KBM-7 (cell line): Measurements from ENCODE around the gene RTP3.
"Not testable (repeated sequence)": the region's sequence is repeated elsewhere in the genome, so short reads cannot be mapped to it uniquely, and the experiment has no call there.

ENCODE experiments used
- DNase-seq: peaks from one replicate; pipeline ENCODE4 v3.0.0-alpha.2; 2015
- in situ Hi-C: fragments of 300-500 bp; cut with MboI; formaldehyde crosslinking; loops from 2 replicates; pipeline ENCODE4 v1.14.3; 2020; ENCODE audit warnings: low sequenced_read_pairs, low pct_unique_long_range_greater_than_20kb, mixed read lengths

RTP3 gene

DNA sequence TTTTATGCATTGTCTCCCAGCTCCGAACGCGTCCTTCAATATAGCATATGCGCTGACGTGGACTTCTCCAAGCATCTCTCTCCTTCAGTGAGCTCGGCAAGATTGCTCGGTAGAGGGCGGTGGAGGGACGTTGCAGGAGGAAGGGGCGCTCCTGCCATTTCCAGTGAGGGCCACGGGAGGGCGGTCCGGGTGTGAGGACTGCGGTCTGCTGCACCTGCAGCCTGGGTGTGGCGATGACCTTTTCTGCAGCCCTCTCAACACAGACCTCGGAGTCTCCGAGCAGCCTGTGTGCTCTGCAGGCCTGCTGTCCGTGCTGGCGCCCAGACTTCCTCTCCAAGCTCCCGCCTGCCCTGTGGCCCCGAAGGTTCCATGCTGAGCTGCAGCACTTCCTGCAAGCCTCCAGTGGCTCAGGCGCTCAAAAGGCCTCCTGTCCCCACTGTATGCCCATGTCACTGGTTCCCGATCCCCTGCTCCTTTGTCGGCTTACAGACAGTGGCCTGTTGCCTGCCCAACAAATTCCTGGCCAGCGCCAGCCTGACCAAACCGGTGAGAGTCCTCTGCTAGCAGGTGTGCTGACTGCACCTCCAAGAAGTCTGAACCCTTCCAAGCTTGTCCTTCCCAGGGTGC is 8.9 kb upstream of the RTP3 start:
- peak; percentile 93 for DNase-seq
- in situ Hi-C loops: no loop called here

DNA sequence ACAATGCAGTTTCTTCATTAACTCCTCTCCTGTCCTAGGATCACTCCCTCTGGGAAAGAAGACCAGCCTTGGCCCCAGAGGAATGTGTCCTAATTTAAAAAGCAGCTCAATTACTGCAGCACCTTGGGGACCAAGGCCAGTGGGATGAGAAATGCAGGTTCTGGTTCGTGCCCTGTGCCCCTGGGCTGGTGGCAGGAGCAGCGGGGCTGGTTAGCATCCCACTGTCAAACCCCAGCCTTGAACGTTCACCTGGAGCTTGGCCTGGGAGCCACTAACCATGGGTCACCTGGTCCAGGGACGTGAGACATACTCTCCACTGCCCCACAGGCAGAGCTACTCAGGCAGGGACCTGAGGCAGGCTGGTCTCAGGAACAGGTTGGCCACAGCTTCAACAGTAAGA is 8.4 kb upstream of the RTP3 start:
- no peak for DNase-seq
- in situ Hi-C loops: no loop called here

DNA sequence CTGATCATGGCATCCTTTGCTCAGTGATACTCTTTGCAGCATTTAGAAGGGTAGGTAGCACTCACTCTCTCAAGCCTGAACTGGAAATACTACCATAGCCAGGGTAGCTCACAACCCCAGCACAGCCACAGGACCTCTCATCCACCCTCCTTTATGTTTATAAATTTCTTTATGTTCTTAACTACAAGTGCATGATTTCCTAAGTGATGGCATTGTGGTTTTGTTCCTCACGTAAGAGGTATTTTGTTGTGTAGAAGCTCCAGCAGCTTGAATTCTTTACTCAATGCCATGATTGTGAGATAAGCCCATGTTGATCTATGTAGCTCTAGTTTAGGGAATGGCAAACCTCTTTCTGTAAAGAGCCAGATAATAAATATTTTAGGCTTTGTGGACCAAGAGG is 7.9 kb upstream of the RTP3 start:
- no peak for DNase-seq
- in situ Hi-C loops: no loop called here

DNA sequence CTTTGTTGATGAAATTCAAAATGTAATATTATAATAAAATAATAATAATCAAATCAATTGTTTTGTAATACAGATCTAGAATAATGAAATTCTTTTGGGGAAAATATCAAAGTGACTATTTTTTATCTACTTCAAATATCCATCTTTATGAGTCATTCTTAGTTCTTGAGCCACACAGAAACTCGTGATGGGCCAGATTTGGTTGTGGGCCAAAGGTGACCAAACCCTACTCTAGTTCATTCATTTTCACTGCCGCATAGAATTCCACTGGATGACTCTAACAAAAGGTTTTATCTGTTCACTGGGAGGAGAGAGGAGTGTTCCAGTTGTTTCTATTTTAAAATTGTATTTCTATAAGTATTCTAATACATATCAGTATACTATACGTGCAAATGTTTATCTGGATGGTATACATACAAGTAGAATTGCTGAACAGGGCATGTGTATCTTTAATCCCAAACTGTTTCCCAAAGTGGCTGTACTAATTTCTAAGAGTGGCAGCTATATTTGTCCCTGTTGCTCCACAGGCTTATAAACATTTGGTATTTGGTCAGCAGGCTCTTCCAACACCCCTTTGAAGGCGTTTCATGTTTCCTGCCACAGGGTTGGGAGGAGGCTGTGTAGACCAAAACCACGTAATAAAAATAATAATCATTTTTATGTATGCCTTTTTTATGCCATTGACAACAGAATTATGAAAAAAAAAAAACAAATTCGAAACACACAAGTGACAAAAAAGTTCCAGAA is 7.3 kb upstream of the RTP3 start:
- in situ Hi-C loops: no loop called here
- DNase-seq: no peak

DNA sequence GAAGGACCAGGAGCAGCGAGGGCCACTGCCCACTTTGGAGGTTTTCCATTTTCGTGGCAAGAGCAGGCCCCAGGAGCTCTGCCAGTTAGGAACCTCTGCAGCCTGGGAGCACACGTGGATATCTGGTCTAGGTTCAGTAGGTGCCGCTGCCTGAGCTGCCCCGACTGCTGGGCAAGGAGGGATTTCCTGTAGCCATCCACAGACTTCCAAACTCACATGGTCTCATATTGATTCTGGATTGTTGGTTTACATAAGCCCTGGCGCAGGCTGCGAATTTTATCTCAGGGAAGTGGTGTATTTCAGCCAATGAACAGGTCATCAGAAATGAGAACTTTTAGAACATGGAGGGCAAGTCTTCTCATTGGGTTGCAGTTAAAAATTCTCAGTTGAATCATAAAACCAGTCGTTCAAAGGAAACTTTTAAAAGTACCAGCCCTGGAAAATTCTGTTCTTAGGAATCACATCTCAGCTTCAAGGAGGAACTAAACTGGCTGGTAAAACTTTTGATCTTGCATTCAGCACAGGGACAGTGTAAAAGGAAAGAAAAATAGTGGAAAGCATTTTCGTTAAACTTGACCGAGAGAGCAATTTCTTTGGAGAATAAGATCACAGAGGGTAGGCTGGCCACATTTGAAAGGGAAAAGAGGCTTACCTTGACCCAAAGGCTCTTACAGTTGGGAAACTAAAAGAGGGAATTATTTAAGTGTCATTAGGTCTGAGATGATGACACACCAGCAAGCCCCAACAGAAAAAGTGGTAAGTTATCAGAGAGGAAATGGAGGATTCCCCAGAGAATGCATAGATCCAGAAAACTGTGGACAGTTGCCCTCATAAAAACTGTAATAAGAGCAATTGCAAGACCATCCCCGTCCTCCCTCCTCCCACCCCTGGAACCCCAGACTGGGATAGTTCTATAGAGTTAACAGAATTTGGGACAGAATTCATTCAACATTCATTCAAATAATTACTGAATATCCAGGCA is 6.4 kb upstream of the RTP3 start:
- no peak for DNase-seq
- in situ Hi-C loops: no loop called here

DNA sequence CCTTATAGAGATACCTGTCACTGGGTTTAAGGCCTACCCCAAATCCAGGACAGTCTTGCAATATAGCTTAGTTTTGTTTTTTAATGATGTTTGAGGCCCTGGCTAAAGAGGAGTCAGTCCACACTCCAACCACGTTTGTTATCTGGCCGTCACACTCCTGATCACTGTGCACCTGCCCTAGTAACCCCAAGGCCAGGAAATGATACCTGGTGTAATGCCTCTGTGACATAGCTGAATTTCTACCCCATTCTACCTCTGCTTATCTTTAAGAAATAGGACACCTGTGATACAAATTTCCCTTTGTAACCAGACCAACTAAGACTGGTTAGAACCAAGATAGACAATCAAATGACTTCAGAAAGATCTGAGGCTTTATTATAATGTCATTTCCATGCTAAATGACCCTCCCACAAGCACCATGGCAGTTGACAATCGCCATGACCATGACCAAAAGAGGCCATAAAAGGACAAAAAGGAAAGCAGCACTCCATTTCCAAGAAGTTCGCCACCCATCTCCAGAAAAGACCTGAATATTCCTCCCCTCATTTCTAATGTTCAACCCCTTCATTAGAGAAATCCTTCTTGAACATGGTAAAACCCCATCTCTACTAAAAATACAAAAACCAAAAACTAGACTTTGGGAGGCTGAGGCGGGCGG is 4.8 kb upstream of the RTP3 start:
- in situ Hi-C loops: no loop called here
- no peak for DNase-seq

DNA sequence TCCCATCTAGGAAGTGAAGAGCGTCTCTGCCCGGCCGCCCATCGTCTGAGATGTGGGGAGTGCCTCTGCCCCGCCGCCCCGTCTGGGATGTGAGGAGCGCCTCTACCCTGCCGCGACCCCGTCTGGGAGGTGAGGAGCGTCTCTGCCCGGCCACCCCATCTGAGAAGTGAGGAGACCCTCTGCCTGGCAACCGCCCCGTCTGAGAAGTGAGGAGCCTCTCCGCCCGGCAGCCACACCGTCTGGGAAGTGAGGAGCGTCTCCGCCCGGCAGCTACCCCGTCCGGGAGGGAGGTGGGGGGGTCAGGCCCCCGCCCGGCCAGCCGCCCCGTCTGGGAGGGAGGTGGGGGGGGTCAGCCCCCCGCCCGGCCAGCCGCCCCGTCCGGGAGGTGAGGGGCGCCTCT is 3.3 kb upstream of the RTP3 start:
- in situ Hi-C loops, DNase-seq: not testable (repeated sequence)

DNA sequence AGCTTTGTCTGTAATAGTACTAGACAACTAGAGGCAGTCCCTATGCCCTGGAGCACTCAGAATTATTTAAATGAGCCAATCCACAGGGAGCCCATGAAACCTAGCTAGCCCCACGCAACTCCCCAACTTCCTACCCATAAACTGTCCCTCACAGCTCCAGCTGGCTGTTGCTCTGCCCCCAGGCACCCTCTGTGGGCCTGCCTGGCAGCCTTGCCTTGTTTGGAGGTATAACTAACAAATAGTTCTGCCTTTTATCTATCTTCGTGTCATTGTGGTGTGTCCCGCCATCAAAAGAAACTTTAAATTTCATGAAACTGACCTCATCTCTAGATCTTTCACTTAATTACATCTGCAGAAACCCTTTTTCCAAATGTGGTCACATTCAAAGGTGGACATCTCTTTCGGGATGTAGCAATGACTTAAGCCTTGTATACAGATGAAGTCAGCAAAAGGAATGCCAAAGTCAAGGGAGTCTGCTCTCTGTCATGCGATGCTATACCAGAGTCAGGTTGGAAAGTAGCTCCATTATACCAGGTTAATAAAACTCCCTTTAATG is 1.8 kb upstream of the RTP3 start:
- in situ Hi-C loops: no loop called here

DNA sequence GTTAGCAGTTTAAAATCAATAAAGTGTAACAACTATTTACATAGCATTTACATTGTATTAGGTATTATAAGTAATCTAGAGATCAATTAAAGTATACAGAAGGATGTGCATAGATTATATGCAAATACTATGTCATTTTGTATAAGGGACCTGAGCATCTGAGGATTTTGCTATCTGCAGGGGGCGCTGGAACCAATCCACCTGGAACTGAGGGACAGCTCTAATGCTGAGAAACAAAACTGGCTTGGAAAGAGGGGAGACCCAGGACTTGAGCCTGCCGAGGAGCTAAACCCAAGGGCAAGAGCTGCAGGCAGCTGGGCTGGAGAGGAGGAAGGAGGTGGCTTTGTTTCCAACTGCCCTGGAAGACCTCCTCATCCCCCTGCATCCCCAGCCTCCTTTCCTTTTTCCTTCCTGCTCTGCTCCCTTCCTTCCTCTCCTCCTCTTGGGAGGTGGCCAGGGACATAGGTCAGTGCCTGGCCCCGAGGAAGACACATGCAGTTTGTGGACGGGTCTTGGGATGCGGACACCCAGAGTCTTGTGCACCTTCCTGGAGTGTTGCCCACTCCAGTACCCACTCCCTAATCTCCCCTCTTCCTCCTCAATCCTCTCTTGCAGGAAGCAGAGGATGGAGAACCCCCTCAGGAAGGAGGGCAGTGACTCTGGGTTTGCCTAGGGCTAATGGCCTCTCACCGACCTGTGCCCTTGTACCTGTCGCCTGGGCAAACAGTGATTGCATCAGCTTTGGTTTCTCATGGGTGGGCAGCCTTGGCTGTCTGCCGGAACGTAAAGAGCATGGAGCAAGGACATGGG is 825 bp upstream of the RTP3 start:
- in situ Hi-C loops: no loop called here
- peak; percentile 28 for DNase-seq

More for the DNA sequence above, 1.8 kb upstream of the RTP3 start:
- no peak for DNase-seq

DNA sequence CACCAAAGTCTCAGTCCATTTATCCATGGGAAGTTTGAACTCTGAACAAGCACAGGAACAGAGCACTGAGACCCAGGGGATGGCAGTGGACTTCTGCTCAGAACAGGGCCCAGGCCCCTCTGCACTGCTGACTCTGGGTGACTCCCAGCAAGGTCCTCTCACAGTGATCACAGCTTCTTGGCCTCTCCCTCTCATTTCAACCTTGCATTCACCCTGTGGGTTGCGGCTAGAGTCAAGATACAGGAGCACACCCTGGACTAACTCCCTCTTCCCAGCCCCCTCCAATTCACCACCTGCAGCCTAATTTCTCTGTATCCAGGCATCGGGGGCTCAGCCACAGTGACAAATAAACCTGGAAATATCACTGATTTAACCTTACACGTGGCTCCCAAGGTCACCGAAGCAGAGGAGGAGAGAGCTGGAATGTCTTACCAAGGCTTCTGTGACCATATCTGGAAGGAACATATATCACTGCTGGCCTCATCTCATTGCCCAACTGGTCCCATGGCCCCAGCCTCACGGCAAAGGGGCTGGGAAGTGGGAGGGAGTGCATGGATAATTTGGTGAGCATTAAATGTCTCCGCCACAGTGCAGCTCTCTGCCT is 1.2 kb downstream of the RTP3 start:
- in situ Hi-C loops: no loop called here
- no peak for DNase-seq

DNA sequence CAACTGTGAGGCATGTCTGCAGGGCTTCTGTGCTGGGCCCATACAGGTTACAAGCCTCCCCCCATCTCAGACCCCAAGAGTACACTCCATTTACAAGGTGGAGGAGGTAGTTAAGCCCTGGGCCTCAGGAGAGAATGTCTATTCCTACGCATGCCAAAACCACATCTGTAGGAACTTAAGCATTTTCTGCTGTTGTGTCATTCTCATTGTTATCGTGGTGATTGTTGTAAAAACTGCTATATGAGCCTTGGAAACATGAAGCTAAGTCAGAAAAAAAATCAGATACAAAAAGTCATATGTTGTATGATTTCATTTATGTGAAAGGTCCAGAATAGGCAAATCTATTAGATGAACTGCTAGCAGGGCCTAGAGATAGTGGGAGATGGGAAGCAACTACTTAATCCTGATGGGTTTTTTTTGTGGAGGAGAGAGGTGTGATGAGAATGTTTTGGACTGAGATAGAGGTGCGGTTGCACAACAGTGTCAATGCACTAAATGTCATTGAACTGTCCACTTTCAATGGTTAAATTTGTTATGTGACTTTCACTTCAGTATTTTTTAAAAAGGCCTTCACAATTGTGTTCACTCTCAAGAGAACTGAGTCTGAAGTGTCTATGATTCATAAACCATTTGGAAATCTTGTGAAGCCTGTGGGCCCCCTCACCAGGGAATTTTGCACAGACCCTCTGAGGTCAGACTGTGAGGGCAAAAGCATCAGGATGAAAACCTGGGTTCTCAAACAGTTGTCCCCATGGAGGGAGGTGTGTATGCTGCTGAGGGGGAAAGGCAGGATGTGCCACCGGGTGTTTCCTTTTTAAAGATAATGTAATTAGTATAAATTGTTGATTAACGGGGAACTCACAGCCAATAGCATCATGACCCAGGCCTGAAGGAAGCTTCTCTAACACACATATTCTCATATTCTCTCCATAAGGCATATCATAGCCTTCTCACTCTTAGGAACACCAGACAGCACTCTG is 3.2 kb downstream of the RTP3 start:
- no peak for DNase-seq
- in situ Hi-C loops: no loop called here

DNA sequence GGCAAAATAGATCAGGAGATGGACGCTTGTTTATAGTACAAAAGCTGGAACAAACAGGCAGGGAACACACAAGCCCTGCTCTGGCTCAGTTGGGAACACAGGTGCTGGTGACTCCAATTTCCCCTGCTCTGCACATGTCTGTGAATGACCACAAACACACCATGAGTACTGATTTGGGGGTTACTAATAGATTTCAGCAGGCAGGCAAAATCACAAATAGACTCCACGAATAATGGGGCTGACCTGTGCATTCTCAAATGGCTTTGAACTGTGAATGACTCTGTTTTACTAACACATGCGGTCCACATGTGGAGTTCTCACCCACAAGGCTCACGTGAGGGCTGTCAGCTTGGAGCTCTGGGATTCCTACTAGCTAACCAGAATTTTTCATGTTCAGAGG is 3.9 kb downstream of the RTP3 start:
- DNase-seq: no peak
- in situ Hi-C loops: no loop called here

DNA sequence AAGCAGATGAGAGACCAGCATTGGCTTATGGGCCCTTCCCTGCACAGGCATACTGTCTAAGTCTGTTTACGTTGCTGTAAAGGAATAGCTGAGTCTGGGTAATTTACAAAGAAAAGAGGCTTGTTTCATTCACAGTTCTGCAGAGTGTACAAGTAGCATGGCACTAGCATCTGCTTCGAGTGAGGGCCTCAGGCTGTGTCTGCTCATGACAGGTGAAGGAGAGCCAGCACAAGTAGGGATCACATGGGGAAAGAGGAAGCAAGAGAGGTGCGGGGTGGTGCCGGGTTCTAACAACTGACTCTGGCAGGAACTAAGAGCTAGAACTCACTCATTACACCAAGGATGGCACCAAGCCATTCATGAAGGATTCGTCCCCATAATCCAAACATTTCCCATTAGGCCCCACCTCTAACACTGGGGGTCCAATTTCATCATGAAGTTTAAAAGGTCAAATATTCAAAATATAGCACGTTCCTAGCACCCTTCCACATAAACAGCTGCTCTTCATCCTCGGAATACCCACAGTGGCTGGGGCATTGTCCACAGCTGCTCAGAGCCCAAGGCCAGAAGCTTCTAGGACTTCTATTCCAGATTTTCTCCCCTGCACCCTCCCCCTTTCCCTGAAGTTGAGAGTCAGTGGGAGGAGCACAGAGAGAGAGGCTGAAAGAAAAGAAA is 5.6 kb downstream of the RTP3 start:
- in situ Hi-C loops: no loop called here
- no peak for DNase-seq

DNA sequence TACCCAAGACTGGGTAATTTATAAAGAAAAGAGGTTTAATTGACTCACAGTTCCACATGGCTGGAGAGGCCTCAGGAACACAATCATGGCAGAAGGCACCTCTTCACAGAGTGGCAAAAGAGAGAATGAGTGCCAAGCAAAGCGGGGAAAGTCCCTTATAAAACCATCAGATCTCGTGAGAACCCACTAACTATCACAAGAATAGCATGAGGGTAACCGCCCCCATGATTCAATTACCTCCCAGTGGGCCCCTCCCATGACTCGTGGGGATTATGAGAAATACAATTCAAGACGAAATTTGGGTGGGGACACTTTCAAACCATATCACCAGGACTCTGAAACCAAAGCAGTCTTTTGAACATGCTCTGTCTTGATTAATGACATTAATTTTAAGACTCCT is 7.0 kb downstream of the RTP3 start:
- in situ Hi-C loops: no loop called here
- no peak for DNase-seq

DNA sequence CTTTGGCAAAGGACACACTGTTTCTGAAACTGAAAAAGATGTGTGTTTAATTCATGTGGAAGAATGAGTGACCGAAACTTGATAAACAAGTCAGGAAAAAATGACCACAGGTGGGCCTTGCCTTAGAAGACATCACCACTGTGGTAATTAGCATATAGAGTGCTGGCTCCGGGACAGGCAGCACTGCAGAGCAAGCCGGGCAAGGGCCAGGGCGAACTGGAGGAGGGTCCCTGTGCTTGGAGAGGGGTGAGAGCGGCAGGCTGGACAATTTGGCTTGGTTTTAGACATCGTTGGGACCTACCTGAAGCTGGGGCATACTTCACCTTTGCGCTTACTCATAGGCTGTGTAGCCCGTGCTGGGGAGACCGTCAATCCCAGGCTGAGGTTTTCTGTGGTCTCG is 8.2 kb downstream of the RTP3 start:
- no peak for DNase-seq
- in situ Hi-C loops: no loop called here

DNA sequence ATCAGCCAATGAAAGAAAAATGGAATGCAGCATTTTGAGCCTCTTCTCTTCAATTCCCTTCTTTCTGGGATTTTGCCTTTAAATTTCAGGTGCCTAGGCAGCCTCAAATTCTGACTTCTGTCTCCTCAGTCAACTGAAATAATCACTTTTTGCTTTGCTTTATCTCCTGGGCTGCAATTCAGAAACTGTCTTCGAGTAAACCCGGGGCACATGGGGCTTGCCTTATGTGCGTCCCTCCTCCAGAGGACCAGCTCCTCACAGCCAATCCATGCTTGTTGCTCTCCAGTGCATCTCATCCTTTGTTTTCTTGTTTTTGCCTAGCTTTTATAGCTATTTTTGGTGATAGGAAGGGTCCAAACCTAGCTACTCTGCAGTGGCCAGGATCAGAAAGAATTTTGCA is 8.8 kb downstream of the RTP3 start:
- DNase-seq: no peak
- in situ Hi-C loops: no loop called here
